Endothelial cell of umbilical vein (primary cell): ENCODE measurements around the gene SULT4A1. TPM values are rescaled to one million over a fixed set of nuclear protein-coding genes. Genes with fewer than 3 reads are reported as not detected.

Experiments used
- BruUV-seq: library from RNA; stranded (reverse); fragments of 400-500 nt; replicated peaks from 2 replicates; lab custom pipeline; 2021; lab: Mats Ljungman, UMichigan
- CTCF ChIA-PET: fragments of 300-600, 350-600 bp; sonication (Branson Sonifier 250); formaldehyde crosslinking; loops from one replicate; lab custom pipeline; 2021; ENCODE audit warnings: antibody characterized with exemption, inconsistent platforms; lab: Charles Lee
- POLR2A ChIA-PET: fragments of 300-600, 350-600 bp; sonication (Branson Sonifier 250); formaldehyde crosslinking; loops from one replicate; lab custom pipeline; 2021; ENCODE audit warnings: antibody characterized with exemption, inconsistent platforms; lab: Charles Lee
- DNase-seq: peaks from one replicate; pipeline ENCODE4 v3.0.0-alpha.2; 2011; ENCODE audit warnings: low read depth, low spot score
- FAIRE-seq: peaks from 2 replicates; lab custom pipeline; 2011; peaks lifted over from hg19 to GRCh38; lab: Jason Lieb, UNC
- H2AFZ ChIP-seq: 2 replicates; pipeline ENCODE4 v1.6.0; 2012; ENCODE audit warnings: low read depth, low read length, control low read depth, inconsistent platforms
- H3K27ac ChIP-seq: 2 replicates; pipeline ENCODE4 v1.5.1; 2011; ENCODE audit warnings: low read depth, mild to moderate bottlenecking, control low read depth, low read length, moderate library complexity; ENCODE audit not compliant: insufficient read depth
- H3K27me3 ChIP-seq, 2 experiments: 2 replicates each; pipeline versions ENCODE4 v1.6.0 to v1.6.1; 2011; ENCODE audit warnings: low read length in 2 of 2, mixed read lengths in 1 of 2; ENCODE audit not compliant: control insufficient read depth in 2 of 2, insufficient read depth in 2 of 2
- H3K36me3 ChIP-seq, 2 experiments: 2 replicates in 1 of 2; 3 replicates in 1 of 2; pipeline ENCODE4 v1.5.1; 2011; ENCODE audit warnings: low read length in 2 of 2, mild to moderate bottlenecking in 1 of 2, moderate library complexity in 1 of 2; ENCODE audit not compliant: control insufficient read depth in 2 of 2, insufficient read depth in 2 of 2; ENCODE audit errors: extremely low read depth in 1 of 2
- H3K4me1 ChIP-seq: 3 replicates; pipeline ENCODE4 v1.5.1; 2011; ENCODE audit warnings: mild to moderate bottlenecking, low read length; ENCODE audit not compliant: control insufficient read depth, insufficient read depth; ENCODE audit errors: extremely low read depth
- H3K4me2 ChIP-seq: 2 replicates; pipeline ENCODE4 v1.6.1; 2011; ENCODE audit warnings: low read length, control low read depth, mixed read lengths; ENCODE audit not compliant: insufficient read depth
- H3K4me3 ChIP-seq, 3 experiments: fragments of 200-600 bp in 1 of 3; sonication (generic), shearing (Covaris generic) in 1 of 3; replicated peaks in 1 of 3; 2 replicates each; pipeline ENCODE4 v1.5.1; 2011 to 2016; ENCODE audit warnings: control low read depth in 3 of 3, low read length in 3 of 3, mild to moderate bottlenecking in 2 of 3, inconsistent platforms in 1 of 3, low read depth in 1 of 3, moderate library complexity in 1 of 3; ENCODE audit not compliant: insufficient read depth in 1 of 3
- H3K79me2 ChIP-seq: 2 replicates; pipeline ENCODE4 v1.6.0; 2012; ENCODE audit warnings: low read length, inconsistent platforms; ENCODE audit not compliant: control insufficient read depth, insufficient read depth
- H3K9ac ChIP-seq: replicated peaks from 2 replicates; pipeline ENCODE3; 2011; ENCODE audit warnings: low read length, control low read depth; ENCODE audit not compliant: insufficient read depth; ENCODE audit errors: extremely low read depth
- H3K9me1 ChIP-seq: replicated peaks from 3 replicates; pipeline ENCODE4 v1.6.0; 2011; ENCODE audit warnings: mild to moderate bottlenecking, low read length; ENCODE audit not compliant: control insufficient read depth, insufficient read depth; ENCODE audit errors: extremely low read depth
- H3K9me3 ChIP-seq: replicated peaks from 2 replicates; pipeline ENCODE4 v1.5.1; 2012; ENCODE audit warnings: low read length, inconsistent platforms; ENCODE audit not compliant: control insufficient read depth, insufficient read depth
- H4K20me1 ChIP-seq: replicated peaks from 2 replicates; pipeline ENCODE3; 2011; ENCODE audit warnings: mild to moderate bottlenecking, low read length; ENCODE audit not compliant: control insufficient read depth, insufficient read depth; ENCODE audit errors: extremely low read depth
- CTCF ChIP-seq, 2 donors: IDR thresholded peaks; 1 replicate in 1 of 2; 2 replicates in 1 of 2; pipeline ENCODE4 v1.5.1; 2011; ENCODE audit warnings: low read length in 2 of 2, mild to moderate bottlenecking in 2 of 2, moderate library complexity in 2 of 2, control low read depth in 1 of 2, inconsistent platforms in 1 of 2, low read depth in 1 of 2; ENCODE audit not compliant: insufficient read depth in 1 of 2; ENCODE audit errors: extremely low read depth in 1 of 2
- EZH2 ChIP-seq: IDR thresholded peaks from 2 replicates; pipeline ENCODE4 v1.6.1; 2012; ENCODE audit warnings: borderline replicate concordance, low read depth, mild to moderate bottlenecking, moderate library complexity, low read length, inconsistent platforms; ENCODE audit not compliant: severe bottlenecking
- FOS ChIP-seq: IDR thresholded peaks from 2 replicates; pipeline ENCODE4 v1.6.1; 2011; ENCODE audit warnings: mild to moderate bottlenecking, low read length, moderate library complexity, borderline replicate concordance; ENCODE audit not compliant: insufficient read depth
- GATA2 ChIP-seq: IDR thresholded peaks from 2 replicates; pipeline ENCODE4 v1.7.0; 2011; ENCODE audit warnings: low read depth, mild to moderate bottlenecking, moderate library complexity, mixed read lengths, low read length; ENCODE audit not compliant: insufficient read length, insufficient read depth
- JUN ChIP-seq: IDR thresholded peaks from 2 replicates; pipeline ENCODE4 v1.6.1; 2011; ENCODE audit warnings: borderline replicate concordance, low read depth; ENCODE audit not compliant: insufficient read length, insufficient read depth
- MAX ChIP-seq: IDR thresholded peaks from 2 replicates; pipeline ENCODE4 v1.6.1; 2011; ENCODE audit not compliant: insufficient read depth, insufficient read length
- MYC ChIP-seq: IDR thresholded peaks from one replicate; pipeline ENCODE4 v1.6.1; 2011; ENCODE audit warnings: mild to moderate bottlenecking, low read depth, low read length
- POLR2A ChIP-seq: IDR thresholded peaks from 2 replicates; pipeline ENCODE4 v1.6.1; 2012; ENCODE audit warnings: low read depth, mild to moderate bottlenecking, control low read depth, low read length
- POLR2AphosphoS5 ChIP-seq: IDR thresholded peaks from 2 replicates; pipeline ENCODE4 v1.6.1; 2012; ENCODE audit warnings: low read depth, mild to moderate bottlenecking, control low read depth, low read length, moderate library complexity; ENCODE audit not compliant: insufficient read depth
- dilution Hi-C: fragments of 300-500 bp; cut with MboI; formaldehyde crosslinking; loops from one replicate; pipeline ENCODE4 v1.15.0; 2019; ENCODE audit warnings: low sequenced_read_pairs; ENCODE audit not compliant: extremely low pct_ligation_motif_present
- intact Hi-C: fragments of 100-400 bp; cut with micrococcal nuclease; formaldehyde crosslinking; loops from one replicate; pipeline ENCODE4 v1.10.0; 2022
- polyA plus RNA-seq, 4 experiments: library from polyadenylated mRNA; depleted of rRNA in 3 of 4; stranded (reverse) in 3 of 4; unstranded in 1 of 4; fragments of >200 nt; gene quantifications; 2 replicates each; pipeline versions ENCODE4 v1.2.1 to v1.2.3, GENCODE V29; 2011 to 2012; ENCODE audit warnings: missing spikeins in 1 of 4
- total RNA-seq: library from RNA; stranded (reverse); gene quantifications from 2 replicates; pipeline ENCODE4 v1.2.3, GENCODE V29; 2021

SULT4A1 gene
- total and polyA plus RNA-seq, 2 donors (not counting 3 experiments of a cell fraction or from before 2014, with no cell fraction given), result 0.48 TPM; not detected in 1

- H4K20me1 ChIP-seq, result no peaks in the 10 kb centered on the region
- BruUV-seq, result no TSS peak
- H3K4me2 ChIP-seq, result no peak overlapping the region
- CTCF ChIA-PET, result no interaction called here
- no peaks in the 10 kb centered on the region for H3K36me3 ChIP-seq
- no peak for TF ChIP-seq POLR2A
- no peak for TF ChIP-seq MAX
- TF ChIP-seq EZH2, result no peak
- no peak for TF ChIP-seq POLR2AphosphoS5
- no peak for TF ChIP-seq GATA2
- no peak for TF ChIP-seq MYC
- no peak for TF ChIP-seq JUN
- no peak for TF ChIP-seq CTCF (IDR thresholded peaks at IDR 0.05; ENCODE audit: extremely low read depth in 1 of 2, insufficient read depth in 1 of 2, low read depth in 1 of 2, low read length in 2 of 2)
- no peak for TF ChIP-seq FOS
- H2AFZ ChIP-seq, result no peak overlapping the region
- H3K4me1 ChIP-seq, result no peaks in the 10 kb centered on the region
- no peak overlapping the region for H3K9ac ChIP-seq
- no peak overlapping the region for H3K27ac ChIP-seq
- peaks cover 0 to 3% of the 10 kb centered on the region in 2 experiments for H3K27me3 ChIP-seq
- H3K79me2 ChIP-seq, result no peaks in the 10 kb centered on the region
- dilution Hi-C loops, result no loop called here
- FAIRE-seq, result no peak
- no peak overlapping the region for H3K4me3 ChIP-seq
- H3K9me1 ChIP-seq, result no peaks in the 10 kb centered on the region
- no peaks in the 10 kb centered on the region for H3K9me3 ChIP-seq
- intact Hi-C loops, result no loop called here
- DNase-seq, result no peak
- POLR2A ChIA-PET, result no interaction called here
Measured at GRCh38 chr22:43792905-43793304, 69.4 kb downstream of the SULT4A1 start.
